Glomerular endothelial cell (primary cell): Measurements from ENCODE around the gene ATN1. TPM values are rescaled to one million over a fixed set of nuclear protein-coding genes. Genes with fewer than 3 reads are reported as not detected.

ENCODE experiments used
- DNase-seq: peaks from one replicate; pipeline ENCODE4 v3.0.0-alpha.2; 2011; ENCODE audit warnings: low read depth, low spot score; ENCODE audit errors: extremely low read depth
- total RNA-seq: library from RNA; depleted of rRNA; stranded (reverse); fragments of >200 nt; gene quantifications from 2 replicates; pipeline ENCODE4 v1.2.3, GENCODE V29; 2015

The ATN1 gene
- total RNA-seq, 1 donor from 2014 or later, result 64.6 TPM

GRCh38 chr12:6923003-6923732 is 4.6 kb upstream of the ATN1 start:
- no peak for DNase-seq

DNA sequence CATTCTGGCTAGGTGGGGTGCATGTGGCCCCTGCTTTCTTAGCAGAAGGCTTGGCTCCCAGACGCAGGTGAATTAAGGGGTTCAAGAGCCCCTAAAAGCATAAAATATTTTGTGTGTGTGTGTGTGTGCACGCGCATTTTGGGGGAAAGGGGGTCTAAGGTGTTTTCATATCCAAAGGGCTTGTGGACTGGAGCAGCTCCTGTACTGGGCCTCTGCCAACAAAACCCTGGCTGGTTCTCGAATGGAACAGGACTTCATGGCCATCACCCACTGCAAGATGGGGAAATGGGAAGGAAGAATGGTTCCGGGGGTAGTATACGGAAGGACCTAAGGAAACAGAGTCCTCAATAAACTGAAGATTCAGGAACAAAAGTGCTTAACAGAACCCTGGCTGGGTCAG is 3.9 kb upstream of the ATN1 start:
- no peak for DNase-seq

GRCh38 chr12:6925239-6925539 is 2.6 kb upstream of the ATN1 start:
- DNase-seq, result no peak

- DNase-seq, result peak; percentile 57
Observed at GRCh38 chr12:6925540-6926279, 2.0 kb upstream of the ATN1 start.

- no peak for DNase-seq
Observed at GRCh38 chr12:6928022-6928702, 403 bp downstream of the ATN1 start.

DNA sequence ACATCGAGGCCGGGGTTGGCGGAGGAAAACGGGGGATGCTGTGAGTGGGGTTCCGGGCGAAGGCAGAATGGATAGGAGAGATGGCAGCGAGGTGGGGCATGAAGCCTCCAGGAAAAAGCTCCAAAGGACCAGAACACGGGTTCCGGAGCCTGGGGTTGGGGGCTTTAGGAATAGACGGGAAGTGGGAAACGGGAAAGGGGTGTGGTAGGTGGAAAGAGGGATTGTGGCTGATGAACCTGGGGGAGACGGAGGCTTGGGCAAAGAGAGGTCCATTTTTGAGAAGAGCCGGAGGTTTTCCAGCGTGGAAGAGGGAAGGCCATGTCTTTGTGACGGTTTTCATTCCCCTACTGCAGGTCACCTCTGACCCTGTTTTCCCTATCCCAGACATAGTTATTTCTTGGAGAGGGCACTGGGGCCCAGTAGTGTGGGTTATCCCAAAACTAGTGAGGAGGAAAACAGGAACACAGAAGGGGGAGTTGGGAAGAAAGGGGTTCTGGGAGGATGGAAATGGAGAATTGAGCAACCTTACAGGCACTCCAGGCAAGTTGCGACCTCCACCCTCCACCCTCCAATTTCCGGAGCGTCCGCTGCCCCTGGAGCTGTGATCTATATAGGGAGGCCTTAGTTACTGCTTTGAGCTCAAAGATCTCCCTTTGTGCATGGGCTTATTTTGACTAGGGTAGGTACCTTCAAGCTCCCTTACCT is 1.1 kb downstream of the ATN1 start:
- no peak for DNase-seq

DNA sequence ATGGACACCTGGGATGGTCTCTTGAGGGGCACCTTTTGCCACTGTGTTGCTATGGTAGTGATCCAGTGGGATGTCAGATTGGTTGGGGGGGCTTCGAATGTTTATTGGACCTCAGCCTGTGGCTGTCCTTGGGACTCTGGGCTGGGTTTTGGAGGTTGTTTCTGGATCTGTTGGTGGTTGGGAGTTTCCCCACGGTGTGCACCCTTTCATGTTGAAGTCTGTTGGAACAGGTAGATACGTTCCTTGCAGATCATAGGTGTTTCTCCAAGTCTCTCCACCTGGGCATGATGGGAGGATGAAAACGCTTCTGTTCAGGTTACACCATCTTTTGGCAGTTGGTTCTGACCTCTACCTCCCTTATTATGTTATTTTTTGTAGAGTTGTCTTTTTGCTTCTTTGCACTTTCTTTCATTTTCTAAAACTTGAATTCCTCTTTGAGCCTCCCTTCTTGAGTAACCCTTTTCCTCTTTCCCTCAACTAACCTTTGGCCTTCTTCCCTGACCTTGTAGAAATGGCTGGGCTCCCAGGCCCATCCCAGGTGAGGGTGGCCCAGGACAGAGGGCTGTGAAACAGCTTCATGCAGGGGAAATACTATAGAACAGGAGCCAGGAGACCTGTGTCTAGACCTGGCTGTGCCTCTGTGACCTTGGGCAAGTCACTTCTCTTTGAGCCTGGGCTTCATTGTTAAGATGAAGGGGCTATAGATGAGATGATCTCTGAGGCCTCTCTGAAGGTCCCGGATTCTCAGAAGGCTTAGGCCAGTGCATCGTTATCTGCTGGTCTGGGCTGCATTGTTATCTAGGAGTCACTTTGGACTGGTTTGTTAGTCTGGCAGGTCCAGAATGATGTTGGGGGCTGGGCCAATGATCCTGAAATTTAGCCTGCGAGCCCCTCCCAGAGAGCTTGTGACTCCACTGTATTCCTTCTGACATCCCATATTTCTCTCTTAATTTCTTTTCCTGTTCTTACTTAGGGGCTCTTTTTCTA is 2.0 kb downstream of the ATN1 start:
- DNase-seq, result no peak

- DNase-seq, result no peak
Observed at GRCh38 chr12:6932766-6933165, 5.0 kb downstream of the ATN1 start.

- no peak for DNase-seq
Observed at GRCh38 chr12:6934110-6934509, 6.4 kb downstream of the ATN1 start.

- no peak for DNase-seq
Observed at GRCh38 chr12:6935371-6936193, 7.8 kb downstream of the ATN1 start.

DNA sequence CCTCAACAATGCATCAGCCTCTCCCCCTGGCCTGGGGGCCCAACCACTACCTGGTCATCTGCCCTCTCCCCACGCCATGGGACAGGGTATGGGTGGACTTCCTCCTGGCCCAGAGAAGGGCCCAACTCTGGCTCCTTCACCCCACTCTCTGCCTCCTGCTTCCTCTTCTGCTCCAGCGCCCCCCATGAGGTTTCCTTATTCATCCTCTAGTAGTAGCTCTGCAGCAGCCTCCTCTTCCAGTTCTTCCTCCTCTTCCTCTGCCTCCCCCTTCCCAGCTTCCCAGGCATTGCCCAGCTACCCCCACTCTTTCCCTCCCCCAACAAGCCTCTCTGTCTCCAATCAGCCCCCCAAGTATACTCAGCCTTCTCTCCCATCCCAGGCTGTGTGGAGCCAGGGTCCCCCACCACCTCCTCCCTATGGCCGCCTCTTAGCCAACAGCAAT is 8.5 kb downstream of the ATN1 start:
- DNase-seq, result no peak

GRCh38 chr12:6936636-6937480 is 9.1 kb downstream of the ATN1 start:
- DNase-seq, result no peak

- peak; percentile 47 for DNase-seq
Observed at GRCh38 chr12:6937481-6938352, 10.0 kb downstream of the ATN1 start.

- DNase-seq, result no peak
Observed at GRCh38 chr12:6938353-6939190, 10.8 kb downstream of the ATN1 start.

- DNase-seq, result no peak
Observed at GRCh38 chr12:6939191-6939540, 11.4 kb downstream of the ATN1 start.

DNA sequence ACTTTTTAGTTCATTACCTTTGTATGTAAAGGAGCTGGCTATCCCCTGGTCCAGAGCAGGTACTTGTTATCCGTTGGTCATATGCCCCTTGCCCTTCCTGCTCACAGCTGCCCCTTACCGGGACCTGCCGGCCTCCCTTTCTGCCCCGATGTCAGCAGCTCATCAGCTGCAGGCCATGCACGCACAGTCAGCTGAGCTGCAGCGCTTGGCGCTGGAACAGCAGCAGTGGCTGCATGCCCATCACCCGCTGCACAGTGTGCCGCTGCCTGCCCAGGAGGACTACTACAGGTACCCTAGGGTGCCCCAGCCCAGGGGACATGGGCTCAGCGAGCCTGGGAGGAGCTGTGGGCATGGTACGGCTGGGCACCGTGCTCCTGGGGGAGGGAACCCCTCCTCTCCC is 13.5 kb downstream of the ATN1 start:
- DNase-seq, result no peak

GRCh38 chr12:6941782-6942181 is 14.0 kb downstream of the ATN1 start:
- no peak for DNase-seq
